Neural progenitor cell (in vitro differentiated cells): ENCODE results near the gene DCAF4.

ENCODE experiments used
- CTCF ChIP-seq: fragments of 200-600 bp; sonication (generic); IDR thresholded peaks from 2 replicates; pipeline ENCODE4 v1.5.1; 2017; ENCODE audit warnings: antibody characterized with exemption, mild to moderate bottlenecking
- EZH2 ChIP-seq: fragments of 200-600 bp; sonication (generic); IDR thresholded peaks from 2 replicates; pipeline ENCODE4 v1.6.1; 2017; ENCODE audit warnings: antibody characterized with exemption, mild to moderate bottlenecking, moderate library complexity
- EZH2phosphoT487 ChIP-seq: fragments of 200-600 bp; sonication (generic); IDR thresholded peaks from 2 replicates; pipeline ENCODE4 v1.6.1; 2017; ENCODE audit warnings: antibody characterized with exemption

GRCh38 chr14:72962829-72963312 is 36.6 kb downstream of the DCAF4 start:
- TF ChIP-seq EZH2 = no peak
- no peak for TF ChIP-seq CTCF
- TF ChIP-seq EZH2phosphoT487 = no peak
